ENCODE data around the gene TMEM150A.
"Not testable (repeated sequence)": the region's sequence is repeated elsewhere in the genome, so short reads cannot be mapped to it uniquely, and the experiment has no call there.

Gene TMEM150A

GRCh38 chr2:85561280-85562212 is 41.0 kb downstream of the TMEM150A start, which contains the start of gene GGCX:
TSS of gene GGCX (minus strand) at chr2:85561493. CDS start at chr2:85561428, 65 bp downstream.
- peak; percentile 74 for DNase-seq

GRCh38 chr2:85560812-85561279 is 41.7 kb downstream of the TMEM150A start:
- DNase-seq: no peak

GRCh38 chr2:85560403-85560726 is 42.1 kb downstream of the TMEM150A start:
- DNase-seq: not testable (repeated sequence)

- no peak for DNase-seq
Observed at GRCh38 chr2:85558160-85558559, 44.3 kb downstream of the TMEM150A start.

GRCh38 chr2:85557130-85557529 is 45.4 kb downstream of the TMEM150A start:
- DNase-seq: no peak

GRCh38 chr2:85554980-85555612 is 47.4 kb downstream of the TMEM150A start:
- no peak for DNase-seq

- no peak for DNase-seq
Observed at GRCh38 chr2:85553184-85553583, 49.3 kb downstream of the TMEM150A start.

GRCh38 chr2:85551698-85552678 is 50.5 kb downstream of the TMEM150A start:
- DNase-seq: peak; percentile 44

GRCh38 chr2:85550486-85550885 is 52.0 kb downstream of the TMEM150A start:
- no peak for DNase-seq

- DNase-seq: no peak
Observed at GRCh38 chr2:85549826-85550225, 52.7 kb downstream of the TMEM150A start.

GRCh38 chr2:85549095-85549494 is 53.4 kb downstream of the TMEM150A start:
- DNase-seq: no peak

GRCh38 chr2:85548608-85548900 is 53.9 kb downstream of the TMEM150A start:
- no peak for DNase-seq
